ENCODE results near the gene NEK4. TPM values are rescaled to one million over a fixed set of nuclear protein-coding genes. Genes with fewer than 3 reads are reported as not detected.

Gene NEK4
- total and polyA plus RNA-seq, 10 of the 15 experiments (the other 5 are each of a cell fraction or from before 2014, with no cell fraction given), result 7.0 to 29.1 (median 16.4) TPM

GRCh38 chr3:52770496-52771333 lies at the start of gene NEK4 (continued):
- TF ChIP-seq GABPA (IDR thresholded peaks at IDR 0.05; ENCODE audit: low read depth) (0 out of 2 replicates have a peak, but pooled peaks have one; percentile 59), GATAD2B (conservative IDR thresholded peaks at IDR 0.05; ENCODE audit: low read depth) (peak; percentile 74; the same call in 1 of the 2 replicates), RCOR1 (conservative IDR thresholded peaks at IDR 0.05; ENCODE audit: low read depth, low read length) (no peak), NBN (IDR thresholded peaks at IDR 0.05) (peak; percentile 94), RBBP5 (conservative IDR thresholded peaks at IDR 0.05) (no peak), SIN3A (IDR thresholded peaks at IDR 0.05; ENCODE audit: low read depth, low read length) (peak; percentile 95), SMAD5 (IDR thresholded peaks at IDR 0.05; ENCODE audit: low read depth) (peak; percentile 91), NRF1 (conservative IDR thresholded peaks at IDR 0.05; ENCODE audit: low read depth, low read length) (peak; percentile 62), PML (IDR thresholded peaks at IDR 0.05; ENCODE audit: low read length) (peak; percentile 95), BHLHE40 (IDR thresholded peaks at IDR 0.05; ENCODE audit: borderline replicate concordance in 1 of 2, low read depth in 2 of 2, low read length in 1 of 2) (peak; percentile 18 to 63; a peak in 2 of 4 replicates), NKRF (conservative IDR thresholded peaks at IDR 0.05) (peak; percentile 98), ETV6 (conservative IDR thresholded peaks at IDR 0.05 in 1 of 2, IDR thresholded peaks at IDR 0.05 in 1 of 2; ENCODE audit: borderline replicate concordance in 1 of 2, low read depth in 1 of 2) (0 out of 4 replicates have a peak, but pooled peaks of 1 of the 2 experiments have one; percentile 40), WRNIP1 (IDR thresholded peaks at IDR 0.05; ENCODE audit: borderline replicate concordance, low read depth, low read length) (0 out of 2 replicates have a peak, but pooled peaks have one; percentile 69), RELA (IDR thresholded peaks at IDR 0.05; ENCODE audit: borderline replicate concordance, partially characterized antibody) (peak; percentile 53), CREB1 (IDR thresholded peaks at IDR 0.05; ENCODE audit: low read depth) (peak; percentile 91), EED (IDR thresholded peaks at IDR 0.05; ENCODE audit: low read depth) (no peak), ZNF24 (IDR thresholded peaks at IDR 0.05) (peak; percentile 31; the same call in 1 of the 2 replicates), ASH2L (IDR thresholded peaks at IDR 0.05; ENCODE audit: borderline replicate concordance, low read depth) (no peak), RFX5 (IDR thresholded peaks at IDR 0.05; ENCODE audit: low read depth, low read length) (no peak), KDM1A (IDR thresholded peaks at IDR 0.05; ENCODE audit: borderline replicate concordance) (no peak), NR2C1 (IDR thresholded peaks at IDR 0.05) (no peak), SPI1 (IDR thresholded peaks at IDR 0.05; ENCODE audit: borderline replicate concordance, insufficient read depth, low read depth, low read length) (peak; percentile 44; the same call in 1 of the 2 replicates), IRF5 (IDR thresholded peaks at IDR 0.05; ENCODE audit: borderline replicate concordance) (no peak)
- TF ChIP-seq, protein P1, sequence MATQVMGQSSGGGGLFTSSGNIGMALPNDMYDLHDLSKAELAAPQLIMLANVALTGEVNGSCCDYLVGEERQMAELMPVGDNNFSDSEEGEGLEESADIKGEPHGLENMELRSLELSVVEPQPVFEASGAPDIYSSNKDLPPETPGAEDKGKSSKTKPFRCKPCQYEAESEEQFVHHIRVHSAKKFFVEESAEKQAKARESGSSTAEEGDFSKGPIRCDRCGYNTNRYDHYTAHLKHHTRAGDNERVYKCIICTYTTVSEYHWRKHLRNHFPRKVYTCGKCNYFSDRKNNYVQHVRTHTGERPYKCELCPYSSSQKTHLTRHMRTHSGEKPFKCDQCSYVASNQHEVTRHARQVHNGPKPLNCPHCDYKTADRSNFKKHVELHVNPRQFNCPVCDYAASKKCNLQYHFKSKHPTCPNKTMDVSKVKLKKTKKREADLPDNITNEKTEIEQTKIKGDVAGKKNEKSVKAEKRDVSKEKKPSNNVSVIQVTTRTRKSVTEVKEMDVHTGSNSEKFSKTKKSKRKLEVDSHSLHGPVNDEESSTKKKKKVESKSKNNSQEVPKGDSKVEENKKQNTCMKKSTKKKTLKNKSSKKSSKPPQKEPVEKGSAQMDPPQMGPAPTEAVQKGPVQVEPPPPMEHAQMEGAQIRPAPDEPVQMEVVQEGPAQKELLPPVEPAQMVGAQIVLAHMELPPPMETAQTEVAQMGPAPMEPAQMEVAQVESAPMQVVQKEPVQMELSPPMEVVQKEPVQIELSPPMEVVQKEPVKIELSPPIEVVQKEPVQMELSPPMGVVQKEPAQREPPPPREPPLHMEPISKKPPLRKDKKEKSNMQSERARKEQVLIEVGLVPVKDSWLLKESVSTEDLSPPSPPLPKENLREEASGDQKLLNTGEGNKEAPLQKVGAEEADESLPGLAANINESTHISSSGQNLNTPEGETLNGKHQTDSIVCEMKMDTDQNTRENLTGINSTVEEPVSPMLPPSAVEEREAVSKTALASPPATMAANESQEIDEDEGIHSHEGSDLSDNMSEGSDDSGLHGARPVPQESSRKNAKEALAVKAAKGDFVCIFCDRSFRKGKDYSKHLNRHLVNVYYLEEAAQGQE (IDR thresholded peaks at IDR 0.05; ENCODE audit: low read depth, low read length), result 0 out of 2 replicates have a peak, but pooled peaks have one; percentile 10

All from GM12878 (cell line).